ENCODE measurements around the gene PAXIP1.

Gene PAXIP1

GRCh38 chr7:154912871-154913637 lies 89.9 kb downstream of the PAXIP1 start:
- POLR2A ChIA-PET, result no interaction called here

GRCh38 chr7:154911862-154912455 lies 91.0 kb downstream of the PAXIP1 start:
- Histone ChIP-seq H3K27ac (ENCODE audit: extremely low read depth, low read depth, low read length) (no peak overlapping the region), H3K9me3 (ENCODE audit: control insufficient read depth, insufficient read depth, low read depth, low read length) (no peaks in the 10 kb centered on the region), H3K4me3 (ENCODE audit: low read depth, low read length) (no peak overlapping the region), H3K36me3 (ENCODE audit: control insufficient read depth in 2 of 2, insufficient read depth in 1 of 2, low read length in 2 of 2) (no peaks in the 10 kb centered on the region), H3K4me1 (ENCODE audit: control insufficient read depth, insufficient read depth, low read length) (no peaks in the 10 kb centered on the region)
- ChIA-PET POLR2A (no interaction called here), CTCF (interaction anchor here (0.6 to 4.1 kb wide), 7 partner anchors 9 to 445 kb away, joined by 3 to 21 read pairs (median 3); no protein-coding TSS in a partner anchor)
- TF ChIP-seq ZNF514 (tag by site-specific recombination; IDR thresholded peaks at IDR 0.05) (no peak), MEIS1 (CRISPR knock-in tag; IDR thresholded peaks at IDR 0.05; ENCODE audit: borderline replicate concordance) (no peak)

More at GRCh38 chr7:154912871-154913637, 89.9 kb downstream of the PAXIP1 start:
- TF ChIP-seq ZNF350 (tag by site-specific recombination; IDR thresholded peaks at IDR 0.05) (no peak), ZNF514 (tag by site-specific recombination; IDR thresholded peaks at IDR 0.05) (no peak), ZNF768 (tag by site-specific recombination; IDR thresholded peaks at IDR 0.05) (no peak), ZBTB48 (tag by site-specific recombination; IDR thresholded peaks at IDR 0.05) (no peak), ZBTB20 (tag by site-specific recombination; IDR thresholded peaks at IDR 0.05) (no peak), ZXDB (tag by site-specific recombination; IDR thresholded peaks at IDR 0.05) (no peak)
- TF ChIP-seq, protein P1, sequence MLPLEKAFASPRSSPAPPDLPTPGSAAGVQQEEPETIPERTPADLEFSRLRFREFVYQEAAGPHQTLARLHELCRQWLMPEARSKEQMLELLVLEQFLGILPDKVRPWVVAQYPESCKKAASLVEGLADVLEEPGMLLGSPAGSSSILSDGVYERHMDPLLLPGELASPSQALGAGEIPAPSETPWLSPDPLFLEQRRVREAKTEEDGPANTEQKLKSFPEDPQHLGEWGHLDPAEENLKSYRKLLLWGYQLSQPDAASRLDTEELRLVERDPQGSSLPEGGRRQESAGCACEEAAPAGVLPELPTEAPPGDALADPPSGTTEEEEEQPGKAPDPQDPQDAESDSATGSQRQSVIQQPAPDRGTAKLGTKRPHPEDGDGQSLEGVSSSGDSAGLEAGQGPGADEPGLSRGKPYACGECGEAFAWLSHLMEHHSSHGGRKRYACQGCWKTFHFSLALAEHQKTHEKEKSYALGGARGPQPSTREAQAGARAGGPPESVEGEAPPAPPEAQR (tag by site-specific recombination; IDR thresholded peaks at IDR 0.05), result no peak
- TF ChIP-seq, protein P2, sequence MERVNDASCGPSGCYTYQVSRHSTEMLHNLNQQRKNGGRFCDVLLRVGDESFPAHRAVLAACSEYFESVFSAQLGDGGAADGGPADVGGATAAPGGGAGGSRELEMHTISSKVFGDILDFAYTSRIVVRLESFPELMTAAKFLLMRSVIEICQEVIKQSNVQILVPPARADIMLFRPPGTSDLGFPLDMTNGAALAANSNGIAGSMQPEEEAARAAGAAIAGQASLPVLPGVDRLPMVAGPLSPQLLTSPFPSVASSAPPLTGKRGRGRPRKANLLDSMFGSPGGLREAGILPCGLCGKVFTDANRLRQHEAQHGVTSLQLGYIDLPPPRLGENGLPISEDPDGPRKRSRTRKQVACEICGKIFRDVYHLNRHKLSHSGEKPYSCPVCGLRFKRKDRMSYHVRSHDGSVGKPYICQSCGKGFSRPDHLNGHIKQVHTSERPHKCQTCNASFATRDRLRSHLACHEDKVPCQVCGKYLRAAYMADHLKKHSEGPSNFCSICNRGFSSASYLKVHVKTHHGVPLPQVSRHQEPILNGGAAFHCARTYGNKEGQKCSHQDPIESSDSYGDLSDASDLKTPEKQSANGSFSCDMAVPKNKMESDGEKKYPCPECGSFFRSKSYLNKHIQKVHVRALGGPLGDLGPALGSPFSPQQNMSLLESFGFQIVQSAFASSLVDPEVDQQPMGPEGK (tag by site-specific recombination; IDR thresholded peaks at IDR 0.05), result no peak
- Histone ChIP-seq H3K27ac (ENCODE audit: extremely low read depth, low read depth, low read length) (no peak overlapping the region), H3K36me3 (ENCODE audit: control insufficient read depth in 2 of 2, insufficient read depth in 1 of 2, low read length in 2 of 2) (no peaks in the 10 kb centered on the region), H3K4me3 (ENCODE audit: low read depth, low read length) (no peak overlapping the region), H3K9me3 (ENCODE audit: control insufficient read depth, insufficient read depth, low read depth, low read length) (no peaks in the 10 kb centered on the region), H3K4me1 (ENCODE audit: control insufficient read depth, insufficient read depth, low read length) (no peaks in the 10 kb centered on the region)
- CTCF ChIA-PET, result interaction anchor here (0.6 to 4.1 kb wide), 17 partner anchors 8 to 855 kb away, joined by 3 to 21 read pairs (median 4); no protein-coding TSS in a partner anchor

DNA sequence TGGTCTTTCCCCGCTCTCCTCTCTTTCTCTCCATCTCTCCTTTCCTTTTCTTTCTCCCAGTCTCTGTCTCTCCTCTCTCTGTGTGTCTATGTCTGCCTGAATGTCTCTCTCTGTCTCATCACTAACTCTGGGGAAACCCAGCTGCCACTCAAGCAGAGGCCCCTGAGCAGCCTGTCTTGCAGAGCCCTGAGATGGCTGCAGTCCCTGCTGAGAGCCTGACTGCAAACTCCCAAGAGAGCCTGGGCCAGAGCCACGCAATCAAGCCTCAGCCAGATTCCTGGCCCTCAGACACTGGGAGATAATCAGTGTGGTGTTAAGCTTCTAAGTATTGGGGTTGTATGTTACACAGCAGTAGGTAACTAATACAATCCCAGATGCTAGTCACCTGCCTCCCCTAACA lies 91.5 kb downstream of the PAXIP1 start:
- CTCF ChIA-PET, result interaction anchor here (0.6 to 4.1 kb wide), 6 partner anchors 8 to 445 kb away, joined by 3 to 21 read pairs (median 3); no protein-coding TSS in a partner anchor
- POLR2A ChIA-PET, result no interaction called here
- no peak overlapping the region for H3K27ac ChIP-seq (ENCODE audit: extremely low read depth, low read depth, low read length)
- TF ChIP-seq CTCF (tag by site-specific recombination; IDR thresholded peaks at IDR 0.05), result no peak
- TF ChIP-seq ZNF211 (tag by site-specific recombination; IDR thresholded peaks at IDR 0.05; ENCODE audit: low read depth), result no peak
- TF ChIP-seq ZNF112 (tag by site-specific recombination; IDR thresholded peaks at IDR 0.05), result no peak
- TF ChIP-seq ZSCAN4 (tag by site-specific recombination; IDR thresholded peaks at IDR 0.05), result no peak
- no peak for TF ChIP-seq ZNF664 (tag by site-specific recombination; IDR thresholded peaks at IDR 0.05)
- no peak for TF ChIP-seq ZFP37 (tag by site-specific recombination; IDR thresholded peaks at IDR 0.05)
- no peak for TF ChIP-seq PRDM1 (tag by site-specific recombination; IDR thresholded peaks at IDR 0.05)
- no peak for TF ChIP-seq KLF9 (tag by site-specific recombination; IDR thresholded peaks at IDR 0.05; ENCODE audit: low read depth)
- TF ChIP-seq, protein P3, sequence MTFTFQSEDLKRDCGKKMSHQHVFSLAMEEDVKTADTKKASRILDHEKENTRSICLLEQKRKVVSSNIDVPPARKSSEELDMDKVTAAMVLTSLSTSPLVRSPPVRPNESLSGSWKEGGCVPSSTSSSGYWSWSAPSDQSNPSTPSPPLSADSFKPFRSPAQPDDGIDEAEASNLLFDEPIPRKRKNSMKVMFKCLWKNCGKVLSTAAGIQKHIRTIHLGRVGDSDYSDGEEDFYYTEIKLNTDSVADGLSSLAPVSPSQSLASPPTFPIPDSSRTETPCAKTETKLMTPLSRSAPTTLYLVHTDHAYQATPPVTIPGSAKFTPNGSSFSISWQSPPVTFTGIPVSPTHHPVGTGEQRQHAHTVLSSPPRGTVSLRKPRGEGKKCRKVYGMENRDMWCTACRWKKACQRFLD (tag by site-specific recombination; IDR thresholded peaks at IDR 0.05), result no peak
- no peak for TF ChIP-seq KLF17 (tag by site-specific recombination; IDR thresholded peaks at IDR 0.05)

More for the DNA sequence above, 91.5 kb downstream of the PAXIP1 start:
- Histone ChIP-seq H3K36me3 (ENCODE audit: control insufficient read depth in 2 of 2, insufficient read depth in 1 of 2, low read length in 2 of 2) (no peaks in the 10 kb centered on the region), H3K4me1 (ENCODE audit: control insufficient read depth, insufficient read depth, low read length) (no peaks in the 10 kb centered on the region), H3K9me3 (ENCODE audit: control insufficient read depth, insufficient read depth, low read depth, low read length) (no peaks in the 10 kb centered on the region), H3K4me3 (ENCODE audit: low read depth, low read length) (no peak overlapping the region)
